ENCODE data around the gene CLTCL1. TPM values are rescaled to one million over a fixed set of nuclear protein-coding genes. Genes with fewer than 3 reads are reported as not detected.
A peak's percentile ranks its signal among the peaks of the same experiment; 100 is the strongest.

The CLTCL1 gene
- total and polyA plus RNA-seq, 9 of the 15 experiments (the other 6 are each of a cell fraction or from before 2014, with no cell fraction given): 1.1 to 11.7 (median 5.0) TPM

DNA sequence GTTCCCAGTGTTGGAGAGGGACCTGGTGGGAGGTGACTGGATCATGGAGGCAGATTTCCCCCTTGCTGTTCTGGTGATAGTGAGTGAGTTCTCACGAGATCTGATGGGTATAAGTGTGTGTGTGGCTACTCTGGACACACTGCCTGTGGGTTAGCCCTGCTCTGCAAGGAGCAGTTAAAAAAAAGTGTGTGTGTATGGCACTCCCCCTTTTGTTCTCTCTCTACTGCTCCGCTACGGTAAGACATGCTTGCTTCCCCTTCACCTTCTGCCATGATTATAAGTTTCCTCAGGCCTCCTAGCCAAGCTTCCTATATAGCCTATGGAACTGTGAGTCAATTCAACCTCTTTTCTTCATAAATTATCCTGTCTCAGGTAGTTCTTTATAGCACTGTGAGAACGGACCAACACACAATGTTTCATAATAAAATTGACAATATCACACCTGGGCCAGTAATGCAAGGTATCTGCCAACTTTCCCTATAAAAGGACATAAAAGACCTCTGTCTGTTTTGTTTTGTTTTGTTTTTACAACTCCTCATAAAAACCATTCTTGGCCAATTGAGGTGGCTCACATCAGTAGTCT, 20.2 kb downstream of the CLTCL1 start (continued):
- TF ChIP-seq, protein P1, sequence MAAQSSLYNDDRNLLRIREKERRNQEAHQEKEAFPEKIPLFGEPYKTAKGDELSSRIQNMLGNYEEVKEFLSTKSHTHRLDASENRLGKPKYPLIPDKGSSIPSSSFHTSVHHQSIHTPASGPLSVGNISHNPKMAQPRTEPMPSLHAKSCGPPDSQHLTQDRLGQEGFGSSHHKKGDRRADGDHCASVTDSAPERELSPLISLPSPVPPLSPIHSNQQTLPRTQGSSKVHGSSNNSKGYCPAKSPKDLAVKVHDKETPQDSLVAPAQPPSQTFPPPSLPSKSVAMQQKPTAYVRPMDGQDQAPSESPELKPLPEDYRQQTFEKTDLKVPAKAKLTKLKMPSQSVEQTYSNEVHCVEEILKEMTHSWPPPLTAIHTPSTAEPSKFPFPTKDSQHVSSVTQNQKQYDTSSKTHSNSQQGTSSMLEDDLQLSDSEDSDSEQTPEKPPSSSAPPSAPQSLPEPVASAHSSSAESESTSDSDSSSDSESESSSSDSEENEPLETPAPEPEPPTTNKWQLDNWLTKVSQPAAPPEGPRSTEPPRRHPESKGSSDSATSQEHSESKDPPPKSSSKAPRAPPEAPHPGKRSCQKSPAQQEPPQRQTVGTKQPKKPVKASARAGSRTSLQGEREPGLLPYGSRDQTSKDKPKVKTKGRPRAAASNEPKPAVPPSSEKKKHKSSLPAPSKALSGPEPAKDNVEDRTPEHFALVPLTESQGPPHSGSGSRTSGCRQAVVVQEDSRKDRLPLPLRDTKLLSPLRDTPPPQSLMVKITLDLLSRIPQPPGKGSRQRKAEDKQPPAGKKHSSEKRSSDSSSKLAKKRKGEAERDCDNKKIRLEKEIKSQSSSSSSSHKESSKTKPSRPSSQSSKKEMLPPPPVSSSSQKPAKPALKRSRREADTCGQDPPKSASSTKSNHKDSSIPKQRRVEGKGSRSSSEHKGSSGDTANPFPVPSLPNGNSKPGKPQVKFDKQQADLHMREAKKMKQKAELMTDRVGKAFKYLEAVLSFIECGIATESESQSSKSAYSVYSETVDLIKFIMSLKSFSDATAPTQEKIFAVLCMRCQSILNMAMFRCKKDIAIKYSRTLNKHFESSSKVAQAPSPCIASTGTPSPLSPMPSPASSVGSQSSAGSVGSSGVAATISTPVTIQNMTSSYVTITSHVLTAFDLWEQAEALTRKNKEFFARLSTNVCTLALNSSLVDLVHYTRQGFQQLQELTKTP (IDR thresholded peaks at IDR 0.05; ENCODE audit: low read depth in 1 of 2, partially characterized antibody in 2 of 2): no peak
- TF ChIP-seq, protein P2, sequence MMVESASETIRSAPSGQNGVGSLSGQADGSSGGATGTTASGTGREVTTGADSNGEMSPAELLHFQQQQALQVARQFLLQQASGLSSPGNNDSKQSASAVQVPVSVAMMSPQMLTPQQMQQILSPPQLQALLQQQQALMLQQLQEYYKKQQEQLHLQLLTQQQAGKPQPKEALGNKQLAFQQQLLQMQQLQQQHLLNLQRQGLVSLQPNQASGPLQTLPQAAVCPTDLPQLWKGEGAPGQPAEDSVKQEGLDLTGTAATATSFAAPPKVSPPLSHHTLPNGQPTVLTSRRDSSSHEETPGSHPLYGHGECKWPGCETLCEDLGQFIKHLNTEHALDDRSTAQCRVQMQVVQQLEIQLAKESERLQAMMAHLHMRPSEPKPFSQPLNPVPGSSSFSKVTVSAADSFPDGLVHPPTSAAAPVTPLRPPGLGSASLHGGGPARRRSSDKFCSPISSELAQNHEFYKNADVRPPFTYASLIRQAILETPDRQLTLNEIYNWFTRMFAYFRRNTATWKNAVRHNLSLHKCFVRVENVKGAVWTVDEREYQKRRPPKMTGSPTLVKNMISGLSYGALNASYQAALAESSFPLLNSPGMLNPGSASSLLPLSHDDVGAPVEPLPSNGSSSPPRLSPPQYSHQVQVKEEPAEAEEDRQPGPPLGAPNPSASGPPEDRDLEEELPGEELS (CRISPR knock-in tag; IDR thresholded peaks at IDR 0.05; ENCODE audit: borderline replicate concordance): 0 out of 2 replicates have a peak, but pooled peaks have one; percentile 50
- TF ChIP-seq, protein P3, sequence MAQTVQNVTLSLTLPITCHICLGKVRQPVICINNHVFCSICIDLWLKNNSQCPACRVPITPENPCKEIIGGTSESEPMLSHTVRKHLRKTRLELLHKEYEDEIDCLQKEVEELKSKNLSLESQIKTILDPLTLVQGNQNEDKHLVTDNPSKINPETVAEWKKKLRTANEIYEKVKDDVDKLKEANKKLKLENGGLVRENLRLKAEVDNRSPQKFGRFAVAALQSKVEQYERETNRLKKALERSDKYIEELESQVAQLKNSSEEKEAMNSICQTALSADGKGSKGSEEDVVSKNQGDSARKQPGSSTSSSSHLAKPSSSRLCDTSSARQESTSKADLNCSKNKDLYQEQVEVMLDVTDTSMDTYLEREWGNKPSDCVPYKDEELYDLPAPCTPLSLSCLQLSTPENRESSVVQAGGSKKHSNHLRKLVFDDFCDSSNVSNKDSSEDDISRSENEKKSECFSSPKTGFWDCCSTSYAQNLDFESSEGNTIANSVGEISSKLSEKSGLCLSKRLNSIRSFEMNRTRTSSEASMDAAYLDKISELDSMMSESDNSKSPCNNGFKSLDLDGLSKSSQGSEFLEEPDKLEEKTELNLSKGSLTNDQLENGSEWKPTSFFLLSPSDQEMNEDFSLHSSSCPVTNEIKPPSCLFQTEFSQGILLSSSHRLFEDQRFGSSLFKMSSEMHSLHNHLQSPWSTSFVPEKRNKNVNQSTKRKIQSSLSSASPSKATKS (CRISPR knock-in tag; IDR thresholded peaks at IDR 0.05): no peak
- TF ChIP-seq ZNF444 (CRISPR knock-in tag; IDR thresholded peaks at IDR 0.05) (no peak), L3MBTL2 (IDR thresholded peaks at IDR 0.05) (no peak), TRIM24 (IDR thresholded peaks at IDR 0.05) (no peak), SIRT6 (IDR thresholded peaks at IDR 0.05; ENCODE audit: low read depth, low read length) (no peak)
- TF ChIP-seq, protein P4, sequence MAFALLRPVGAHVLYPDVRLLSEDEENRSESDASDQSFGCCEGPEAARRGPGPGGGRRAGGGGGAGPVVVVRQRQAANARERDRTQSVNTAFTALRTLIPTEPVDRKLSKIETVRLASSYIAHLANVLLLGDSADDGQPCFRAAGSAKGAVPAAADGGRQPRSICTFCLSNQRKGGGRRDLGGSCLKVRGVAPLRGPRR (CRISPR knock-in tag; IDR thresholded peaks at IDR 0.05): no peak
- TF ChIP-seq, protein P5, sequence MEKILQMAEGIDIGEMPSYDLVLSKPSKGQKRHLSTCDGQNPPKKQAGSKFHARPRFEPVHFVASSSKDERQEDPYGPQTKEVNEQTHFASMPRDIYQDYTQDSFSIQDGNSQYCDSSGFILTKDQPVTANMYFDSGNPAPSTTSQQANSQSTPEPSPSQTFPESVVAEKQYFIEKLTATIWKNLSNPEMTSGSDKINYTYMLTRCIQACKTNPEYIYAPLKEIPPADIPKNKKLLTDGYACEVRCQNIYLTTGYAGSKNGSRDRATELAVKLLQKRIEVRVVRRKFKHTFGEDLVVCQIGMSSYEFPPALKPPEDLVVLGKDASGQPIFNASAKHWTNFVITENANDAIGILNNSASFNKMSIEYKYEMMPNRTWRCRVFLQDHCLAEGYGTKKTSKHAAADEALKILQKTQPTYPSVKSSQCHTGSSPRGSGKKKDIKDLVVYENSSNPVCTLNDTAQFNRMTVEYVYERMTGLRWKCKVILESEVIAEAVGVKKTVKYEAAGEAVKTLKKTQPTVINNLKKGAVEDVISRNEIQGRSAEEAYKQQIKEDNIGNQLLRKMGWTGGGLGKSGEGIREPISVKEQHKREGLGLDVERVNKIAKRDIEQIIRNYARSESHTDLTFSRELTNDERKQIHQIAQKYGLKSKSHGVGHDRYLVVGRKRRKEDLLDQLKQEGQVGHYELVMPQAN (IDR thresholded peaks at IDR 0.05; ENCODE audit: borderline replicate concordance): no peak
- TF ChIP-seq, protein P6, sequence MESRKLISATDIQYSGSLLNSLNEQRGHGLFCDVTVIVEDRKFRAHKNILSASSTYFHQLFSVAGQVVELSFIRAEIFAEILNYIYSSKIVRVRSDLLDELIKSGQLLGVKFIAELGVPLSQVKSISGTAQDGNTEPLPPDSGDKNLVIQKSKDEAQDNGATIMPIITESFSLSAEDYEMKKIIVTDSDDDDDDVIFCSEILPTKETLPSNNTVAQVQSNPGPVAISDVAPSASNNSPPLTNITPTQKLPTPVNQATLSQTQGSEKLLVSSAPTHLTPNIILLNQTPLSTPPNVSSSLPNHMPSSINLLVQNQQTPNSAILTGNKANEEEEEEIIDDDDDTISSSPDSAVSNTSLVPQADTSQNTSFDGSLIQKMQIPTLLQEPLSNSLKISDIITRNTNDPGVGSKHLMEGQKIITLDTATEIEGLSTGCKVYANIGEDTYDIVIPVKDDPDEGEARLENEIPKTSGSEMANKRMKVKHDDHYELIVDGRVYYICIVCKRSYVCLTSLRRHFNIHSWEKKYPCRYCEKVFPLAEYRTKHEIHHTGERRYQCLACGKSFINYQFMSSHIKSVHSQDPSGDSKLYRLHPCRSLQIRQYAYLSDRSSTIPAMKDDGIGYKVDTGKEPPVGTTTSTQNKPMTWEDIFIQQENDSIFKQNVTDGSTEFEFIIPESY (CRISPR knock-in tag; IDR thresholded peaks at IDR 0.05): no peak
- TF ChIP-seq, protein P7, sequence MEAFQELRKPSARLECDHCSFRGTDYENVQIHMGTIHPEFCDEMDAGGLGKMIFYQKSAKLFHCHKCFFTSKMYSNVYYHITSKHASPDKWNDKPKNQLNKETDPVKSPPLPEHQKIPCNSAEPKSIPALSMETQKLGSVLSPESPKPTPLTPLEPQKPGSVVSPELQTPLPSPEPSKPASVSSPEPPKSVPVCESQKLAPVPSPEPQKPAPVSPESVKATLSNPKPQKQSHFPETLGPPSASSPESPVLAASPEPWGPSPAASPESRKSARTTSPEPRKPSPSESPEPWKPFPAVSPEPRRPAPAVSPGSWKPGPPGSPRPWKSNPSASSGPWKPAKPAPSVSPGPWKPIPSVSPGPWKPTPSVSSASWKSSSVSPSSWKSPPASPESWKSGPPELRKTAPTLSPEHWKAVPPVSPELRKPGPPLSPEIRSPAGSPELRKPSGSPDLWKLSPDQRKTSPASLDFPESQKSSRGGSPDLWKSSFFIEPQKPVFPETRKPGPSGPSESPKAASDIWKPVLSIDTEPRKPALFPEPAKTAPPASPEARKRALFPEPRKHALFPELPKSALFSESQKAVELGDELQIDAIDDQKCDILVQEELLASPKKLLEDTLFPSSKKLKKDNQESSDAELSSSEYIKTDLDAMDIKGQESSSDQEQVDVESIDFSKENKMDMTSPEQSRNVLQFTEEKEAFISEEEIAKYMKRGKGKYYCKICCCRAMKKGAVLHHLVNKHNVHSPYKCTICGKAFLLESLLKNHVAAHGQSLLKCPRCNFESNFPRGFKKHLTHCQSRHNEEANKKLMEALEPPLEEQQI (IDR thresholded peaks at IDR 0.05): no peak
